Stimulated activated CD8-positive, alpha-beta memory T cell treated with anti-CD3 and anti-CD28 coated beads, Interleukin-4, amount 100 ng/mL, for 48 hours (primary cell): ENCODE measurements around the gene PRPF40B.
A peak's percentile ranks its signal among the peaks of the same experiment; 100 is the strongest.

Source experiments
- DNase-seq: peaks from one replicate; pipeline ENCODE4 v3.0.0-alpha.2; 2020

Gene PRPF40B

GRCh38 chr12:49661746-49662145, 38.4 kb downstream of the PRPF40B start:
- no peak for DNase-seq

- peak; percentile 70 for DNase-seq
Measured at GRCh38 chr12:49662998-49663843, 39.9 kb downstream of the PRPF40B start.

GRCh38 chr12:49664167-49664566, 40.8 kb downstream of the PRPF40B start:
- DNase-seq, result no peak

GRCh38 chr12:49664591-49665239, 41.4 kb downstream of the PRPF40B start:
- DNase-seq, result no peak

- DNase-seq, result no peak
Measured at GRCh38 chr12:49665384-49665783, 42.0 kb downstream of the PRPF40B start.

- no peak for DNase-seq
Measured at GRCh38 chr12:49666176-49666575, 42.8 kb downstream of the PRPF40B start.

GRCh38 chr12:49667325-49668090, 44.1 kb downstream of the PRPF40B start:
- DNase-seq, result no peak

GRCh38 chr12:49669796-49670195, 46.4 kb downstream of the PRPF40B start:
- DNase-seq, result no peak

GRCh38 chr12:49671031-49671765, 47.8 kb downstream of the PRPF40B start:
- DNase-seq, result peak; percentile 64

- no peak for DNase-seq
Measured at GRCh38 chr12:49672301-49673217, 49.2 kb downstream of the PRPF40B start.

GRCh38 chr12:49673446-49674317, 50.3 kb downstream of the PRPF40B start:
- no peak for DNase-seq

- DNase-seq, result no peak
Measured at GRCh38 chr12:49674318-49674981, 51.1 kb downstream of the PRPF40B start.

- DNase-seq, result no peak
Measured at GRCh38 chr12:49675137-49675536, 51.8 kb downstream of the PRPF40B start.

GRCh38 chr12:49678711-49679110, 55.4 kb downstream of the PRPF40B start:
- no peak for DNase-seq

- no peak for DNase-seq
Measured at GRCh38 chr12:49680075-49680474, 56.7 kb downstream of the PRPF40B start.

- DNase-seq, result no peak
Measured at GRCh38 chr12:49683599-49684309, 60.4 kb downstream of the PRPF40B start.

- no peak for DNase-seq
Measured at GRCh38 chr12:49684310-49684854, 61.0 kb downstream of the PRPF40B start.

- DNase-seq, result no peak
Measured at GRCh38 chr12:49687941-49688340, 64.6 kb downstream of the PRPF40B start.

- DNase-seq, result no peak
Measured at GRCh38 chr12:49689237-49689636, 65.9 kb downstream of the PRPF40B start.
